Anterior cingulate cortex (tissue), 58 donors: ENCODE results near the gene SUCO.

Experiments used
- DNase-seq, 58 donors: peaks; one replicate each; lab custom pipeline; 2025; lab: John Stamatoyannopoulos, UW

Gene SUCO

DNA sequence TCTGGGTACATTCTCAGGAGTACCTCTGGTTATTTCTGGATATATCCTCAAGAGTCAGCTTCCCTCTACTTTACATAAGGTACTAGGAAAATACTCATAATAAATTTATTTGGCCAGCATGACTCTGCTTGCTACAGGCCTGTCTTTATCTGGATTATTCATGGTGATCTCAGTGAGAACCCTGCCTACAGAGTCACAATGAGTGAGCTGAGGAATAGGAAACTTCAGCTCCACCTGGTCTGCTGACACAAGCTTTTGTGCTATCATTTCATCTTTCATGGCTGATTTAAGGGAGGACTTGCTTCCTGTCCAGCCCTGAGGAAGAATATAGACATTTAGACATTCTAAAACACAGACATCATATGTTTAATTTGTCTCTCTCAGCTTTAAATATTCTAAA lies 19.5 kb upstream of the SUCO start:
- no peak for DNase-seq

DNA sequence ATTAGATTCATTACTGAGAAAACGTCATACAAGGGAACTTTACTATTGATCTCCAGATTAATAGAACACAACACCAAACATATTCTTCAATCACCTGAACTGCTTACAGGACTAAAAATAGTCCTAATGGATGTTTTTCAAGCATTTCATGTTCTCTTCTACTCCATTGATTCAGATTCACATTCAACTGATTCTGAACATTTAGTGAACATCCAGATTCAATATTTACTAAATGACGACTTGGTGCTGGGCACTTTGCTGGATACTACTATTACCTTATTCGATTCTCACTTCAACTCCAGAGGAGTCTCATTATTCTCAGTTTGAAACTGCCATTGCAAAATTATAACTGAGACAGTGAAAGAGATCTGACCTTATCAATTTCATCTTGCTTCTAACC lies 18.8 kb upstream of the SUCO start:
- DNase-seq: no peak

DNA sequence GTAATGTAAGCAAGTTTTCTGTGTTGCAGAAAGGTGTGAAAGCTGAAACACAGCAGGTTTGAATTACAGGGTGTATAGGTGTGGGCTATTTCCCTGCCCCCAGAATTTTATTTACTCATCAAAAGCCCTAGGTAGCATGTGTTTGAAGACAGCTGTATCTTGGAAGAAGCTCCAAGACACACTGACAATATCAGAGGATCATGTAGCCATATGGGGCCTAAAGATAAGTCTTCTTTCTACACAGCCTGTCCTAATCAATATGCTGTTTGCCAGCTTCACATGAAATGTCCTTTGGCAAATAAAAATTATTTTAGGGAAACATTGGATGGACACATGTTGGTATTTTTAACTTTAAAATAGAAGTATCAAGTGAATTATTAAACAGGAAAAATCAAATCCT lies 17.5 kb upstream of the SUCO start:
- DNase-seq: no peak

DNA sequence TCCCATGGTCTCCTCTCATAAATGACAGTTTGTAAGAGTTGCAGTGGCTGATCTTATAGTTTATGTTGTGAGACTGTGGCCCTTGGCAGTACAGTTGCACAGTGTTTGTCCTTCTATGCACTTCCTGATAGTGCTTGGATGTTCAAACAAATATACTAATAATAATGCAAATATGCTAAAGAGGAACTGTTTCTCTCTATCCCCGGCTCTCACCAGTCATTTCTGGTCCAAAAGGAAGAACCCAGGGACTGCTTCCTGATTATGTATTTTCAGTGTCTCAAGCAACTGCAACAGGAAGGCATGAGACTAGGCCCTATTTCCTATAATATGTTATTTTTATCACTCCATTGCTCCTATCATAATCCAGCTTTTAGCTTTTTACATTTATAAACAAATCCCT lies 17.0 kb upstream of the SUCO start:
- DNase-seq: no peak

DNA sequence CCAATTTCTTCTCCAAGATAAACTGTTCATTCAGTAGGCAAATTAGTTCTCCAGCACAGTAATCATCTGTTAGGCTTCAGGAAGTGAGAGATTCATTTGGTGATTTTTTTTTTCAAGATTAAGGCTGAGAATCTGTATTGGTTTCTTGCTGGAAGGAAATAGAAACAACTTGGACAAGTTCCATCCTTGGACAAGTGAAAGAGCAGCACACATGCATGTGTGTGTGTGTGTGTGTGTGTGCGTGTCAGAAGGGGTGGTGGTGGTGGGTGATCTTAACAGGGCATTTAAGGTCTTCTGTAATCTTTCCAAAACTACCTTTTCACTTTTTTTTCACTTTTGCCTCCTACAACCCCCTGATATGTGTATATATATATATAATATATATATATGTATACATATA lies 15.9 kb upstream of the SUCO start:
- DNase-seq: no peak

DNA sequence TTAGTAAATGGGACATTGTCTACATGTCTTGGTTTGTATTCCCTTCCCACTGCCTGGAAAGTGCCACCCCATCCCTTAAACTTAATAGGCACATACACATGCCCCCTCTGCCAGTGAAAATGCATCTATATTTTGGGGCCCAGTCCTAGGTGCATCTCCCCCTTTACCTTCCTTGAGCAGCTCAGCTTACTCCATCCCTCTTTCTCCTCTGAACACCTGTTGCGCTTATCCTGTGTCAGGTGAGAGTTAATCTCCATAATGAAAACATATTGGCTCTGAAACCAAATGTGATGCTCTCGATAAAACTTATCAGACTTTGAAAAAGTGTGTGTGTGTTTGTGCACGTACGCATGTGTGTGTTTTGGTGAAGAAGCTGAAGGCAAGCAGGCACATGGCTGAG lies 15.4 kb upstream of the SUCO start:
- DNase-seq: no peak

DNA sequence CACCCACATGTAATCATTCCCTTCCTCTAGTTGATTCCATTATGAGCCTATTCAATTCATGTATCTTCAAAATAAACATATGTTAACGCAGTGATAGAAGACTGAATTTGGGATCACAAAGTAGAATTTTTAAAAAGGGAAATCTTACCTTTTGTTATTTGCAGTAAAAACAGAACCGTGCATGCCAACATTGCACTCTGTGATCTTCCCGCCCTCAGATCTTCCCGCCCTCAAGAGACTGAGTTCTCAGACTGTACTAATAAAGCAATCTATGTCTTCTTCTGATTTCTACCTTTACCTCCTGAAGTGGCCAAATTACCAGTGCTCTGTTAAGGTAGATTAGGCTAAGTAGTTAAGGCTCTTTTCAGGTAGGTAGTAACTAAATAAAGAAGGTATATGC lies 3.6 kb upstream of the SUCO start:
- DNase-seq: no peak

DNA sequence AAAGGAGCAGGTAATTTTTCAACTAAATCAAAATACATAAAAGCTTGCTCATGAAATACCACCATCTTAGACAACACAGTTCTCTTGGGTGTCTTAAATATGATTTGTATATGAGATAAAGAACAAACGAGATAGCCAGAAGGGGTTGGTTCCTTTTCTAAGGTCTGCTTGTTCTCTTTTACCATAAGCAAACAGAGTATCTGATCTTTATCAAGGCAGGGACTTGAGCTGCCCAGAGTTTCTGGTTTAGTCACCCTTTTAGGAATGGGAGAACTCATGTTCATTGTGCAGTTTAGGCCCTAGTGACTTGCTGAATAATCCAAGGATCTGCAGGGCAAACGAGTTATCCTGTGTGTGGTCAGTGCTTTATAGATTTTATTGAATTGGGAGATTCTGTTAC lies 3.0 kb upstream of the SUCO start:
- DNase-seq: no peak

DNA sequence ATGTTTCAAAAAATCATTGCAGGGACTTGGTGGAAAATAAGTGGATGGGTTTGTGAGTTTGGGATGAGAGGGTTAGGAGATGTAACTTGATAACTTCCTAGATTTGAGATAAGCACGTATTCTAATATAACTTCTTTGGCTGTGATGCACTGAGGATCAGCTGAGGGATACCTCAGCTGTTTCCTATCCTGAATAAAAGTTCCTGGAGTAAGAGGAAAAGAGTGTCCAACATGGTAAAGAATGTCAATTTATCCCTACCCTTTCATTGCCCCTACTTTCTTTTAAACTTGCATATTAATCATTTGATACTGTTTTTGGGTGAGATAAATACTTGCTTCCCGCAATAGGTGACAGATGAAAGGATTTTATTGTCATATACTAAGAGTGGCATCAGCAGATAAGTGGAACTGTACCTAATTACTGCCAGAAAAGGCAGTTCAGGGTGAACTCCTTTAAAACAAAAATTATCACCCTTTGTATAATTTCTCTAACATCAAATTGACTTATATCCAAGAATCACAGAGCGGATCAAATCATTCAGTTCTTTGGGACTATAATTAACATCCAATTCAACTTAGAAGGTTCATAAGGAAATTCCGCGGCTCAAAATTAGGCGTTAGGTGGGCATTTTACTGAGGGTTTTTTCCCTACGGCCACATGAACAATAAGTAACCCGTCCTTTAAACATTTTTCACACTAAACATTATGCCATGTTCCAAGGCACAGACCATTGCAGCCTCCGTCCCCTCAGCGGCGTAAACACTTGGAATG lies 1.4 kb upstream of the SUCO start:
- DNase-seq: peak in 1 of 58 donors; percentile 46

DNA sequence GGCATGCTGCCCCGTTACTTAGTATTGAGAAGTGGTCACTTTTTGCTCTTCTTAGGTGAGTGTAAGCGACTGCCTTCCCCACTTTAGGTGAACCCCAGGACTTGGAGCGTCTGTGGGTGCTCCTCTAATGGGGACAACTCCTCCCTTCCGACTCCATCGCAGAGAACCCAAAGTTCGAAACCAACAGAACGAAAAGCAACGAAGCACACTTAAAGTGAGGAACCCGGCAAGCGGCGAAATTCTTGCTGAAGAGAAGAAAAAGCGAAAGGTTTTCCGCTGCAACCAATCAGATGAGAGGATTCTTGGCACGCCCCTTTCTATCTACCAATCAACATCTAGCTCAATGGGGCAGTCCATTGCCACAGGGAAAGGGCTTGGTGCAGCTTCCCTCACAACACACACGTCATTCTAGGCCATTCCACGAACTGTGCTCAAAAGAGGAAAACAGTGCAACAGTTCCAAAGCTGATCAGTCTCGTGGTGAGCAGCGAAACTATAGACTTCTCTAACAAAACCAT lies 709 bp upstream of the SUCO start:
- DNase-seq: peak in 57 of 58 donors; percentile 37 to 99 (median 93)

DNA sequence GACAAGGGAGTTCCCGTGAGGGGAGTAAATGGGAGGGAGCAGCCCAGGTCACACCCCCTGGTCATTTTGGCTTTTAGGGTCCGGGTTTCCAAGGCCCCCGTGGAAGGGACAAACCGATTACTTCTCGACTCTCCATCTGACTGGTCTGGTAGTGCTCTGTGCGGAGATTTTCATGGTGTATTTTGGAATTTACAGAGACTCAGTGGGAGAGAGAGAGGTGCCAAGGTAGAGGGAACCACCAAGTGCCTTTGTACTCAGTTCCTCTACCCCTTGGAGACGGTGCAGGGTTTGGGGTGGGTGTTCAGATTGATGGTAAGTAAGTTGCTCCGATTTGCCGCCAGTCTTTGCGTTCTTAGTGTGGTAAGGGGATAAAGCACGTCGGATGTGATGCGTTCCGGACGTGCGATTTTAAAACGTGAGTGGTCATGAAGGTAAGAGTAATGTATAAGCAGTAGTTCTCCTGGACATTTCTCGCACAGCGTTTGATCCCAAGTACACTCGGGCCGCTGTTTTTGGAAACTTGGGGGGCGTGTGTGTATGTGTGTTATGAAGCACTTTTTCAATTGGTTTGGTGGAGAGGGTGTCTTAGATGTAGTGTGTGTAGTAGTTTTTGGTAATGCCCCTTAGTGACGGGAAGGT lies 682 bp downstream of the SUCO start:
- peak in 28 of 58 donors; percentile 6 to 70 (median 32) for DNase-seq

DNA sequence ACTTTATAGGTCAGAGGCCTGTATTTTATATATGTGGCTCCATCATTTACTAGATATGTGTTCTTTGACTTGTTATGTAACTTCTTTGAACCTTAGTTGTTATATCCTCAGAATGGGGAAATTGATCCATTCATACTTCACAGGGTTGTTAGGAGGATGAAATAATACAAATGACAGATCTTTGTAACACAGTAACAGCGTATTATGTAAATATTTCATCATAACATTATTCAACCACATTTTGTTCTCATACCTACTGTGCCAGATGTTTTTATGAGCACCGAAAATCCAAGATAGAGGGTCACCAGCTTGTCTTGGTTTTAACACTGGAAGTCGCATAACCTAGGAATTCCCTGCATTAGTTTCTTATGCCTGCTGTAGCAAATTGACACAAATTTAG lies 3.3 kb downstream of the SUCO start:
- no peak for DNase-seq

DNA sequence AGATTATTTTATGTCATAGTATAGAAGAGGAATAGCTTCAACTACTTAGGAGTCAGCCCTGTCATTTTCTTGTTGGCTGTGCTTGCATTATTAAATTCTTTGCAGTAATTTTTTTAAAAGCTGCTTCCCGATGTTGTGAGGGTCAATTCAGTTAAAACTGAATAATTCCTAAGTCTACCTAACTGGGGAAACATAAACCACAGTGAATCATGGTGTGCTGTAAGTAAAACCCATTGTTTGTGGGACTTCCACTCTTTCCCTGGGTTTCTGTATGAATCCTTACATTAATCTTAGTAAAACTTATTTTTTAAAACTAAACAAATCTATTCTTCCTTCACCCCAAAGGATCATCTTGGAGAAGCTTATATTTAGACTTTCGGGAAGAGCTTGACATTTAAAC lies 4.4 kb downstream of the SUCO start:
- DNase-seq: no peak

DNA sequence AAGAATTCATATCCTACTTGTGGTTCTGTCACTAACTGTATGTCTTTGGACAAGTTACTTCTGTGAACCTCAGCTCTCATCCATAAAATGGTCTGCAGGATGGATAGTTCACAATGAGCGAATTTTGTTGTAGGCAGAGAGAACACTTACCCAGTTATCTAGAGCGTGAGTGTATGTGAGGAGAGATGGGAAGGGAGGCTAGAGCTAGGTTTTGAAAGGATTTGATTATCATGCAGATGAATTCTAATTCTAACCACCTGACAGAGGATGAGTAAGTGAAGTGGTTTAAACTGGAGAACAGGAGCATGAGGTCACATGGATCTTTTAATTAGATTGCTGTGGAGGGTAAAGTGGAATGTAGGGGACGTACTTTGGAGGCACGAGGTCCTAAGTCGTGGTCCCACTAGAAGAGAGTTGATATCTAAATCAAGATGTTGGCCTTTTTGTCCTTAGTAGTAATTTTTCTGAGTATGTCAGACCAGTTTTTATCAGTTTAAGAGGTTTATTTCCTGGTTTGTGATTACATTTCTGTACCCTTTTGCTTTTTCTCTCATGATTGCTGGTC lies 5.0 kb downstream of the SUCO start:
- DNase-seq: no peak

DNA sequence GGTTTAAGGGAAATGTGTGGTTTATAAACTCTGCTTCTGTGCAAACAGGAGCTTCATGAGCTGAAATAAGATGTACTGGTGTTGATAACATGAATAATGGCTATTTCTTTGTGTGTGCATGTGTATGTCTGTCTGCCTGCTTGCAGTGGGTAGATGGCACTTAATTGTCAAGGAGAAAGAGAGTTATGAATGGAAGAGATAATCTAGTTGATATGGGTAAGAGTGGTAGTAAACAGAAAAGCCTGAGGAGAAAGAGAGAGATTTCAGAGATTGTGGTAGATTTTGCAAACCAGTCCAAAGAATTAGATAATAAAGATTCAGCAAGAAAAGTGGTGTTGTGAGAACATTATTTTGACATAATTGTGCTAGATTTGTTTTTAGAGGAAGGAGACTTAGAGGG lies 7.7 kb downstream of the SUCO start:
- no peak for DNase-seq

DNA sequence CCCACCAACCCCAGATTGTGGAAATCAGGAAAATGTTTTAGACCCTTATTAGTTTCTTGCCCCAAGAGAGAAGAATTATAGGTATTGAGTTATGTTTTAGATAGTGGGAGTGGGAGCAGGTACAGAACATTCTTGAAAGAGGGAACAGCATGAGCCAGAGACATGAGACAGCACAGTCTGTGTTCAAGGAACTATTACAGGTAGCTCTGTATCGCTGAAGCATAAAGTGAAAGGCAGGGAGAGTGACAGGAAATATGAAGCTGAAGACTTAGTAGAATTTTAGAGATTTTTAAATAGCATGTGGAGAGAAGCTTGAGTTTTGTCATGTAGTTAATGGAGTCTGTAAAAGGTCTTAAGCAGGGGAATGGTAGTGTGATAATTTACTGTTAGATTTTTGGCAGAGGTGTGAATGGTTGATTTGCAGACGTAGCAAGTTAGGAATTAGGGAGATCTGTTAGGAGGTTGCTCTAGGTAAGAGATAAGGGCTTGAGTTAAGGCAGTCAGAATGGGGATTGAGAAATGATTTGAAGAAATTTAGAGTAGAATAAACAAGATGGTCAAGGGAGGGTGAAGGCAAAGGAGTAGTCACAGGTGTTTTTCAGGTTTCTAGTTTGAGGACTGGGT lies 11.6 kb downstream of the SUCO start:
- no peak for DNase-seq

DNA sequence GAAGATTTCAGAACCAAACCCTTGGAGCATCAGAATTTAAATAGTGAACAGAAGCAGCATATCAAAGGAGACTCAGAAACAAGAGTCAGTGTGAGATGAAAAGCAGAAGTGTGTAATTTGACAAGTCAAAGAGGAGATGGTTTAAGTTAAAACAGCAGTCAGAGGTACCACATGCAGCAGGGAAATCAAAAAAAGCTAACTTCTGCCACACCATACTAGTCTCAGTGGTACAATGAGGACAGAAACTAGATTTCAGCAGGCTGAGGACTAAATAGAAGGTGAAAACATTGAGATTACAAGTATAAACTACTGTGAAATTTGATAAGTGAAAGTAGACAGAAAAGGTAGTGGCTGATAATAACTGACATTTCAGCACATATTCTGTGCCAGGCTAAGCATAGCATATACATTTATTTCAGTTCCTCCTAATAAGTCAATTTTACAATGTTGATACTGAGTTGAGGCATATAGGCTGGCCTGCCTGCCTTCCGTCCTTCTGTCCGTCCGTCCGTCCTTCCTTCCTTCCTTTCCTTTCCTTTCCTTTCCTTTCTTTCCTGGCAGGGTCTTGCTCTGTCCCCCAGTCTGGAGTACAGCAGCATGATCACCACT lies 12.6 kb downstream of the SUCO start:
- no peak for DNase-seq

DNA sequence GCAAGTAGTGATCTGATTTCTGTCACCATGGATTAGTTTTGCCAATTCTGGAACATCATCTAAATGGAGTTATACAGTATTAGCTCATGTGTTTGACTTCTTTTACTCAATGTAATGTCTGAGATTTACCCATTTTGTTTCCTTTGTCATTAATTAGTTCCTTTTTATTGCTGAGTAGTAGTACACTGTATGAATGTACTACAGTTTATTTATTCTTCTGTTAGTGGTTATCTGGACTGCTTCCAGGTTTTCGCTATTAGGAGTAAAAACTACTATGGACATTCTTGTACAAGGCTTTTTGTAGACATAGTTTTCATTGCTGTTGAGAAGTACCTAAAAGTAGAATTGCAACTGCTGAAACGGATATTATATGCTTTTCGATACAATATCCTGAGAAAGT lies 14.1 kb downstream of the SUCO start:
- DNase-seq: no peak

DNA sequence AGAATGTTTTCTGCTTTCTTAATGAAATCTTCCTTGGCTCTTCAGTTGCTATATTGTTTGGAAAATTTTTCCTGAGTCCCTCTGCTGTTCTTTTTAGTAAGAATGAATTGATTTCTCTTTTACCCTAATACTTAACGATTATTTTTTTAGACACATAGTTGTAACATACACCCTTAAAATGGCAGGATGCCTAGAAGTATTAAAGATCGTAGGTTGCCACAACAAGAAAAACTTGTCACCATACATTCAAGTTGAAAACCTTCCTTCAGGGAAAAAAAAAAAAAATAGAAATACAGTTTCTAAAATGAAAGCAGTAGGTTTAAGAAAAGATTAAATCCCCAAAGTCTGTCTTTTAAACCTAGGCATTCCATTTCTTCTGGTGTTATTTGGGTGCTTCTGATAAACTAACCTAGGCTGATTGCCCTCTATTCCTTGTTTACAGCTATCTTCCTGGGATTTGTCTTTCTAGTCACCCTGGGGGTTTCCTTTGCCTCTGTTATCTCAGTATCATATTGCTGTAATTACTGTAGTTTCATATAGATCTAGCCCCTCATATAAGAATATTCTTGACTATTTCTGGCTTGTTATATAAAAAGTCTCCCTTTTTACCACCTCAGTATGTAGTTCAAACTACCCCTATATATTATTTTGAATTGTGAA lies 16.8 kb downstream of the SUCO start:
- DNase-seq: no peak

DNA sequence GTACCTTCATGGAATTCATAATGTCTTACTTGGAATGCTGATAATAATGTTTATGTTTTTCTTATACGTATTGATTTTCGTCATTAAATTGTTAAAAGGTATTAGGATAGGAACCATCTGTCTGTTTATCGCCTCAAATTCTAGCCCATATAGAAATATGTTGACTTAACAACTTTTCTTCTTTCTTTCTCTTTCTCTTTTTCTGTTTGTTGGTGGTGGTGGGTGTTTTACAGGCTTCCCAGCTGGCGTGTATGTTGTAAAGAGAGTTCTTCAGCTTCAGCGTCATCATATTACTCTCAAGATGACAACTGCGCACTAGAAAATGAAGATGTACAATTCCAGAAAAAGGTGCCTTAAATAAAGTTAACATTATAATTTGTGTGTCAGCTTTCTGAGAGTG lies 18.3 kb downstream of the SUCO start:
- DNase-seq: no peak
